Measurements from ENCODE around the gene DTNA.
"Not testable (repeated sequence)": the region's sequence is repeated elsewhere in the genome, so short reads cannot be mapped to it uniquely, and the experiment has no call there.

The DTNA gene

GRCh38 chr18:34887881-34888580 is 177.9 kb downstream of the DTNA start:
- no peak for DNase-seq (ENCODE audit: low read depth in 3 of 3, low spot score in 1 of 3)

GRCh38 chr18:34890486-34891085 is 180.5 kb downstream of the DTNA start:
- DNase-seq (ENCODE audit: low read depth in 3 of 3, low spot score in 1 of 3) = no peak

- no peak for DNase-seq (ENCODE audit: low read depth in 3 of 3, low spot score in 1 of 3)
These were observed 182.3 kb downstream of the DTNA start for GRCh38 chr18:34892379-34892778.

GRCh38 chr18:34893239-34893638 is 183.1 kb downstream of the DTNA start:
- DNase-seq (ENCODE audit: low read depth in 3 of 3, low spot score in 1 of 3) = no peak

- DNase-seq (ENCODE audit: low read depth in 3 of 3, low spot score in 1 of 3) = no peak
These were observed 191.2 kb downstream of the DTNA start for GRCh38 chr18:34901299-34901698.

GRCh38 chr18:34904994-34905393 is 194.9 kb downstream of the DTNA start:
- no peak for DNase-seq (ENCODE audit: low read depth in 3 of 3, low spot score in 1 of 3)

GRCh38 chr18:34906985-34907384 is 196.9 kb downstream of the DTNA start:
- not testable (repeated sequence) for DNase-seq (ENCODE audit: low read depth in 3 of 3, low spot score in 1 of 3)

GRCh38 chr18:34909637-34910364 is 199.7 kb downstream of the DTNA start:
- DNase-seq (ENCODE audit: low read depth in 3 of 3, low spot score in 1 of 3) = no peak

GRCh38 chr18:34911081-34911480 is 201.0 kb downstream of the DTNA start:
- DNase-seq (ENCODE audit: low read depth in 3 of 3, low spot score in 1 of 3) = no peak

GRCh38 chr18:34911661-34912384 is 201.7 kb downstream of the DTNA start:
- DNase-seq (ENCODE audit: low read depth in 3 of 3, low spot score in 1 of 3) = no peak

GRCh38 chr18:34913837-34914661 is 204.0 kb downstream of the DTNA start:
- no peak for DNase-seq (ENCODE audit: low read depth in 3 of 3, low spot score in 1 of 3)

GRCh38 chr18:34915046-34915445 is 204.9 kb downstream of the DTNA start:
- DNase-seq (ENCODE audit: low read depth in 3 of 3, low spot score in 1 of 3) = no peak

GRCh38 chr18:34916539-34916938 is 206.4 kb downstream of the DTNA start:
- DNase-seq (ENCODE audit: low read depth in 3 of 3, low spot score in 1 of 3) = not testable (repeated sequence)

GRCh38 chr18:34918856-34919255 is 208.8 kb downstream of the DTNA start:
- no peak for DNase-seq (ENCODE audit: low read depth in 3 of 3, low spot score in 1 of 3)

- no peak for DNase-seq (ENCODE audit: low read depth in 3 of 3, low spot score in 1 of 3)
These were observed 211.1 kb downstream of the DTNA start for GRCh38 chr18:34921226-34921625.

GRCh38 chr18:34921811-34922385 is 211.8 kb downstream of the DTNA start:
- DNase-seq (ENCODE audit: low read depth in 3 of 3, low spot score in 1 of 3) = no peak

- not testable (repeated sequence) for DNase-seq (ENCODE audit: low read depth in 3 of 3, low spot score in 1 of 3)
These were observed 212.5 kb downstream of the DTNA start for GRCh38 chr18:34922594-34922993.

GRCh38 chr18:34923911-34924310 is 213.8 kb downstream of the DTNA start:
- DNase-seq (ENCODE audit: low read depth in 3 of 3, low spot score in 1 of 3) = no peak

- DNase-seq (ENCODE audit: low read depth in 3 of 3, low spot score in 1 of 3) = no peak
These were observed 216.6 kb downstream of the DTNA start for GRCh38 chr18:34926683-34927082.

- DNase-seq (ENCODE audit: low read depth in 3 of 3, low spot score in 1 of 3) = no peak
These were observed 218.1 kb downstream of the DTNA start for GRCh38 chr18:34928088-34928753.

Data from stimulated activated CD4-positive, alpha-beta T cell treated with anti-CD3 and anti-CD28 coated beads, TNF-alpha, amount 100 ng/mL, for 1 hour (primary cell).